Adrenal gland (tissue), 12 donors: Measurements from ENCODE around the gene PREB. TPM values are rescaled to one million over a fixed set of nuclear protein-coding genes. Genes with fewer than 3 reads are reported as not detected.
A peak's percentile ranks its signal among the peaks of the same experiment; 100 is the strongest.
"Not testable (repeated sequence)": the region's sequence is repeated elsewhere in the genome, so short reads cannot be mapped to it uniquely, and the experiment has no call there.

Experiments
- DNase-seq, 7 donors: peaks; one replicate each; pipeline ENCODE4 v3.0.0-alpha.2; 2019 to 2020
- H3K27ac ChIP-seq, 5 donors: fragments of 200-600 bp; sonication (generic) in 4 of 5; 1 replicate in 3 of 5; 2 replicates in 2 of 5; pipeline versions ENCODE4 v1.5.1 to v1.8.0; 2016 to 2020; ENCODE audit warnings: mild to moderate bottlenecking in 1 of 5
- H3K27me3 ChIP-seq: fragments of 200-600 bp; 2 replicates; pipeline ENCODE4 v1.8.0; 2021
- H3K36me3 ChIP-seq, 2 donors: fragments of 200-600 bp; replicated peaks in 1 of 2; 1 replicate in 1 of 2; 2 replicates in 1 of 2; pipeline versions ENCODE4 v1.5.1 to v1.8.0; 2018 to 2022
- H3K4me1 ChIP-seq, 2 donors: fragments of 200-600 bp; replicated peaks in 1 of 2; 1 replicate in 1 of 2; 2 replicates in 1 of 2; pipeline versions ENCODE4 v1.5.1 to v1.8.0; 2018 to 2021
- H3K4me3 ChIP-seq, 4 donors: fragments of 200-600 bp; sonication (generic) in 3 of 4; one replicate each; pipeline ENCODE4 v1.5.1; 2016 to 2018
- H3K9me3 ChIP-seq, 3 donors: fragments of 200-600 bp; sonication (generic) in 1 of 3; replicated peaks in 1 of 3; 1 replicate in 2 of 3; 2 replicates in 1 of 3; pipeline versions ENCODE4 v1.5.1 to v1.8.0; 2016 to 2021
- CTCF ChIP-seq, 6 experiments: fragments of 450-650 bp in 4 of 6; fragments of 200-600 bp in 2 of 6; sonication (generic) in 1 of 6; IDR thresholded peaks; 1 replicate in 5 of 6; 2 replicates in 1 of 6; pipeline versions ENCODE4 v1.5.1 to v1.8.0; 2016 to 2021; ENCODE audit warnings: antibody characterized with exemption in 6 of 6, mild to moderate bottlenecking in 2 of 6, moderate library complexity in 1 of 6
- POLR2A ChIP-seq, 2 donors: fragments of 450-650 bp; IDR thresholded peaks; one replicate each; pipeline ENCODE4 v1.6.1; 2017; ENCODE audit warnings: antibody characterized with exemption in 2 of 2, mild to moderate bottlenecking in 2 of 2, moderate library complexity in 1 of 2
- WGBS, 4 donors: extraction: QIAGEN DNeasy Blood & Tissue Kit in 2 of 4; methylation state at CpG; one replicate each; pipeline versions ENCODE4 v1.1.5 to v1.1.7; 2013 to 2017; 5-methylcytosine and 5-hydroxymethylcytosine counted together
- intact Hi-C, 2 donors: fragments of 100-400 bp; cut with DNase I; formaldehyde crosslinking; loops; one replicate each; pipeline versions ENCODE4 v1.14.1 to v1.15.0; 2022 to 2023
- polyA plus RNA-seq, 3 donors: library from polyadenylated mRNA; stranded (reverse); fragments of 200-250 nt in 2 of 3; fragments of 350-450 nt in 1 of 3; fragmentation: Illumina TruSeq in 1 of 3; extraction: RNeasy Lipid Tissue Mini Kit (QIAGEN cat#74804) in 1 of 3; gene quantifications; one replicate each; pipeline ENCODE4 v1.2.3, GENCODE V29; 2013 to 2014
- total RNA-seq, 9 donors: library from RNA; depleted of rRNA in 4 of 9; stranded (reverse); fragments of >200 nt in 4 of 9; fragments of 120-200 nt in 1 of 9; fragmentation: NEBNext Ultra II Directional in 1 of 9; extraction: Animal tissue kit (Norgen Biotek cat#: 25700) in 1 of 9; gene quantifications; one replicate each; pipeline versions ENCODE4 v1.1.0 to v1.2.4, GENCODE V29; 2013 to 2023
- donor health status: healthy with polysubstance abuse.
- donor health status: Bipolar disorder and iron deficiency.
- donor health status: DM: yes; HTN: yes; CAD: no.
- donor health status: DM: no; HTN: no; CAD: no.
- donor health status: DM: no; HTN: no; CAD: no.
- donor health status: DM: yes; HTN: yes; CAD: no.

The PREB gene
- total and polyA plus RNA-seq, 12 donors = 44.1 to 91.5 (median 66.2) TPM

- no peaks in the 10 kb centered on the region for H3K9me3 ChIP-seq
- no peaks in the 10 kb centered on the region for H3K36me3 ChIP-seq
- DNase-seq = peak in 1 of 7 donors; percentile 33
- intact Hi-C loops = no loop called here
- peaks cover 0 to 8% of the 10 kb centered on the region in 2 donors for H3K4me1 ChIP-seq
- H3K27ac ChIP-seq = peak overlapping the region in 2 of 5 donors; percentile 62 to 72
- no peaks in the 10 kb centered on the region for H3K27me3 ChIP-seq
- 50 to 57% (median 53%) methylated on average over 3 of the region's 3 CpGs for WGBS, 4 donors
- no peak overlapping the region for H3K4me3 ChIP-seq
- no peak for TF ChIP-seq POLR2A (IDR thresholded peaks at IDR 0.05)
- TF ChIP-seq CTCF (IDR thresholded peaks at IDR 0.05) = no peak
Measured at GRCh38 chr2:27179344-27180000, 45.0 kb upstream of the PREB start.

DNA sequence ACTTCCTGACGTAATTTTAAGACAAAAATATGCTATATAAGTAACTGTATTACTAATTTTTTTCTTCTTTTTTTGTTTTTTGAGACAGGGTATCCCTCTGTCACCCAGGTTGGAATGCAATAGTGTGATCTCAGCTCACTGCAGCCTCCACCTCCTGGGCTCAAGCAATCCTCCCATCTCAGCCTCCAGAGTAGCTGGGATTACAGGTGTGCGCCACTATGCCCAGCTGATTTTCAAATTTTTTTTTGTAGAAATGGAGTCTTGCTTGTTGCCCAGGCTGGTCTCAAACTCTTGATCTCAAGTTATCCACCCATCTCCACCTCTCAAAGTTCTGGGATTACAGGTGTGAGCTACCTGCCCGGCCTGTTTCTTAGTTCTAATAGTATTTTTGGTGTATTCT, 44.0 kb upstream of the PREB start:
- H3K9me3 ChIP-seq = no peaks in the 10 kb centered on the region
- no peak overlapping the region for H3K4me3 ChIP-seq
- intact Hi-C loops = no loop called here
- no peak overlapping the region for H3K27ac ChIP-seq
- no peaks in the 10 kb centered on the region for H3K27me3 ChIP-seq
- 83 to 90% (median 89%) methylated on average over 3 of the region's 3 CpGs for WGBS, 4 donors
- peaks cover 0 to 8% of the 10 kb centered on the region in 2 donors for H3K4me1 ChIP-seq
- H3K36me3 ChIP-seq = no peaks in the 10 kb centered on the region
- TF ChIP-seq CTCF (IDR thresholded peaks at IDR 0.05) (no peak), POLR2A (IDR thresholded peaks at IDR 0.05) (no peak)
- no peak for DNase-seq

GRCh38 chr2:27177441-27178351, 43.3 kb upstream of the PREB start:
- TF ChIP-seq CTCF (IDR thresholded peaks at IDR 0.05) (no peak), POLR2A (IDR thresholded peaks at IDR 0.05) (no peak)
- intact Hi-C loops = no loop called here
- 60 to 75% (median 72%) methylated on average over 15 of the region's 15 CpGs for WGBS, 4 donors
- H3K9me3 ChIP-seq = no peaks in the 10 kb centered on the region
- no peaks in the 10 kb centered on the region for H3K27me3 ChIP-seq
- H3K36me3 ChIP-seq = no peaks in the 10 kb centered on the region
- H3K27ac ChIP-seq = no peak overlapping the region
- no peak for DNase-seq
- H3K4me3 ChIP-seq = no peak overlapping the region
- H3K4me1 ChIP-seq = peaks cover 0 to 8% of the 10 kb centered on the region in 2 donors

GRCh38 chr2:27175781-27176180, 41.3 kb upstream of the PREB start:
- WGBS, 4 donors = 78 to 85% (median 83%) methylated on average over 4 of the region's 4 CpGs

More at GRCh38 chr2:27175781-27176180, 41.3 kb upstream of the PREB start:
- H3K27me3 ChIP-seq, H3K4me1 ChIP-seq, H3K4me3 ChIP-seq, intact Hi-C loops, H3K36me3 ChIP-seq, H3K9me3 ChIP-seq, DNase-seq: not testable (repeated sequence)
- peak overlapping the region in 1 of 5 donors; percentile 22 for H3K27ac ChIP-seq
